Hepatocyte (in vitro differentiated cells): ENCODE results near the gene CCDC27. TPM values are rescaled to one million over a fixed set of nuclear protein-coding genes. Genes with fewer than 3 reads are reported as not detected.

Experiments
- DNase-seq: peaks from one replicate; pipeline ENCODE4 v3.0.0-alpha.2; 2016; ENCODE audit warnings: low spot score
- H2AFZ ChIP-seq: fragments of 200-600 bp; sonication (generic); 2 replicates; pipeline ENCODE4 v1.6.0; 2016; ENCODE audit warnings: antibody characterized with exemption, mild to moderate bottlenecking
- H3K27ac ChIP-seq: fragments of 200-600 bp; sonication (generic); 2 replicates; pipeline ENCODE4 v1.5.1; 2016; ENCODE audit warnings: mild to moderate bottlenecking
- H3K27me3 ChIP-seq: fragments of 200-600 bp; sonication (generic); 2 replicates; pipeline ENCODE4 v1.6.1; 2016
- H3K36me3 ChIP-seq: fragments of 200-600 bp; sonication (generic); replicated peaks from 2 replicates; pipeline ENCODE4 v1.5.1; 2016; ENCODE audit warnings: low read depth; ENCODE audit not compliant: insufficient read depth
- H3K4me1 ChIP-seq: fragments of 200-600 bp; sonication (generic); 2 replicates; pipeline ENCODE4 v1.5.1; 2016; ENCODE audit warnings: mild to moderate bottlenecking, moderate library complexity; ENCODE audit not compliant: insufficient read depth
- H3K4me2 ChIP-seq: fragments of 200-600 bp; sonication (generic); 2 replicates; pipeline ENCODE4 v1.6.0; 2016
- H3K4me3 ChIP-seq: fragments of 200-600 bp; sonication (generic); 2 replicates; pipeline ENCODE4 v1.5.1; 2016; ENCODE audit warnings: mild to moderate bottlenecking
- H3K79me2 ChIP-seq: fragments of 200-600 bp; sonication (generic); 2 replicates; pipeline ENCODE4 v1.6.0; 2017; ENCODE audit warnings: mild to moderate bottlenecking
- H3K9me2 ChIP-seq: fragments of 200-600 bp; sonication (generic); replicated peaks from 2 replicates; pipeline ENCODE4 v1.6.0; 2017; ENCODE audit warnings: mild to moderate bottlenecking; ENCODE audit not compliant: insufficient read depth
- H3K9me3 ChIP-seq: fragments of 200-600 bp; sonication (generic); 2 replicates; pipeline ENCODE4 v1.5.1; 2016; ENCODE audit warnings: low read depth, mild to moderate bottlenecking
- H4K20me1 ChIP-seq: fragments of 200-600 bp; sonication (generic); 2 replicates; pipeline ENCODE4 v1.6.0; 2016; ENCODE audit warnings: mild to moderate bottlenecking; ENCODE audit not compliant: insufficient read depth, poor library complexity, severe bottlenecking
- EZH2 ChIP-seq: fragments of 200-600 bp; sonication (generic); IDR thresholded peaks from 2 replicates; pipeline ENCODE4 v1.6.1; 2016; ENCODE audit warnings: antibody characterized with exemption, mild to moderate bottlenecking, borderline replicate concordance
- EZH2phosphoT487 ChIP-seq: fragments of 200-600 bp; sonication (generic); IDR thresholded peaks from one replicate; pipeline ENCODE4 v1.6.1; 2018; ENCODE audit warnings: antibody characterized with exemption, mild to moderate bottlenecking, low read depth, moderate library complexity; ENCODE audit not compliant: unreplicated experiment, severe bottlenecking
- WGBS: methylation state at CpG from one replicate; pipeline ENCODE4 v1.1.6; 2016; ENCODE audit warnings: low lambda C conversion rate; ENCODE audit errors: missing lambda C conversion rate; 5-methylcytosine and 5-hydroxymethylcytosine counted together
- polyA plus RNA-seq: library from polyadenylated mRNA; unstranded; fragments of >200 nt; fragmentation: Nextera tagmentation; extraction: Ambion mirVana; gene quantifications from 2 replicates; pipeline ENCODE4 v1.2.1, GENCODE V29; 2016
- total RNA-seq: library from RNA; depleted of rRNA; stranded (reverse); fragments of >200 nt; gene quantifications from 2 replicates; pipeline ENCODE4 v1.2.3, GENCODE V29; 2014
- TF ChIP-seq, protein P1 (sequence below): fragments of 200-600 bp; sonication (generic); IDR thresholded peaks from 2 replicates; pipeline ENCODE4 v1.5.1; 2016; ENCODE audit warnings: antibody characterized with exemption, mild to moderate bottlenecking; ENCODE audit not compliant: poor library complexity

CCDC27 gene
- total and polyA plus RNA-seq, 2 experiments from 2014 or later = 0.17 to 0.59 TPM

DNA sequence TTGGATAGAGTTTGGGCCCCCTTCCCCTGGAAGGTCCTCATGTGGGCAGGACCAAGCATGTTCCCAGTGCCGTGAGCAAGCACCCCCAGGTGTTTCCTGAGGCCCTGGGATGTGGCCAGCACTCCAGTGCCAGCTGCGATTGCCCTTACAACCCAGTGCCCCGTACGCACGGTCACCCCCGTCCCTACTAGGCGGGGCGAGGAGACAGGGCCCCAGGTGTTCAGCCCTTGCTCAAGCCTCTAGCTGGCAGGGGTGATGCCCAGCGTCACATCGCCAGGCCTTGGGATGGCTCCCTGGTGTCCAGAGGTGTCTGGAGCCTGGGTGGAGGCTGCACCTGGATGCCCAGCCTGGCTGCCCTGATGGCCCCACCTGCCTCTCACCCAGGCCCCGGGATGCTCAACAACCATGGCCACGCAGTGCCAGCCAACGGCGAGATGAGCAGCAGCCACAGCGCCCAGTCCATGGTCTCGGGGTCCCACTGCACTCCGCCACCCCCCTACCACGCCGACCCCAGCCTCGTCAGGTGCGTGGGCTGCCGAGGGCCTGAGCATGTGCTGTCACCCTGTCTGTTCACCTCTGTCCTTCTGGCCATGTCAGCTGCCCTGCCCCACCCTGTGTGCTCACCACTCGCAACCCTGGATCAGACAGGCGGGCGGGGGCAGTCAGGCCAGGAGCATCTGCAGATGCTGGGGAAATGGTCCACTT lies 21.6 kb upstream of the CCDC27 start:
- Histone ChIP-seq H3K36me3 (no peaks in the 10 kb centered on the region), H3K9me2 (no peaks in the 10 kb centered on the region), H3K27me3 (no peaks in the 10 kb centered on the region)

DNA sequence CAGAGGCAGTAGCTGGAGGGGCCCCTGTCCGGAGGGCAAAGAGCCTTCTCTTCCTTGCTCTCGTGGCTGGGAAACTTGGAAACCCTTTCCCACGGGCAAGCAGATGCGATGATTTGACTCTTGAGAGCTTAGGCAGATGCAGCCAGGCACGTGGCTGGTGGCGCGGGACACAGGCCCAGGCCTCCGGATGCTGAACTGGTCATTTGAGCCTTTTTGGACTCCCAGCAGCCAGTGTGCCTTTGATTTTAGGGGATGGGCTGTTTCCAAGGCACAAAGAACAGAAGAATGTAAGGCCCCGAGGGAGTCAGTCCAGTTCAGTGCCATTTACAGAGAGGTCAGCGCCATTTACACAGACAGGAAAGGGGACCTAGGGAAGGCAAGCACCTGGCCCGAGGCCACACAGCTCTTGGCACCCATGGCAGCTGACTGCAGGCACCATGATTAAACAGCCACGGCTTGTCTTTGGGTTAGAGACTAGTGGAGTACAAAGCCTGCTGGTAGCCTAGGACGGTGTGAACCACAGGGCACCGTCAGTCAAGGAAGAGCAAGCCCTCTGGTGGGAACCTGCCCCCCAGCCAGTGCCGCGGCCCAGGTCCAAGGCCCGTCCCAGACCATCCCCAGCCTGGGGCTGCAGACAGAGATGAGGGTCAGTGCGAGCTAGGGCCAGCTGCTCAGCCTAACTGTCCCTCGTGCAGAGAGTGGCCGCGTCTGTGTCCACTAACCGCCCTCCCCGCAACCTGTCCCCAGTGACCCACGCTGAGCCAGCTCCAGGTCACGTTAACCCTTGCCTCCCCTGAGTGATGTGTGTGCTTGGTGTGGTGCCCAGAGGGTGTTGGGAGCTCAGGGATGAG lies 20.4 kb upstream of the CCDC27 start:
- TF ChIP-seq EZH2phosphoT487 (no peak), EZH2 (no peak)
- TF ChIP-seq, protein P1, sequence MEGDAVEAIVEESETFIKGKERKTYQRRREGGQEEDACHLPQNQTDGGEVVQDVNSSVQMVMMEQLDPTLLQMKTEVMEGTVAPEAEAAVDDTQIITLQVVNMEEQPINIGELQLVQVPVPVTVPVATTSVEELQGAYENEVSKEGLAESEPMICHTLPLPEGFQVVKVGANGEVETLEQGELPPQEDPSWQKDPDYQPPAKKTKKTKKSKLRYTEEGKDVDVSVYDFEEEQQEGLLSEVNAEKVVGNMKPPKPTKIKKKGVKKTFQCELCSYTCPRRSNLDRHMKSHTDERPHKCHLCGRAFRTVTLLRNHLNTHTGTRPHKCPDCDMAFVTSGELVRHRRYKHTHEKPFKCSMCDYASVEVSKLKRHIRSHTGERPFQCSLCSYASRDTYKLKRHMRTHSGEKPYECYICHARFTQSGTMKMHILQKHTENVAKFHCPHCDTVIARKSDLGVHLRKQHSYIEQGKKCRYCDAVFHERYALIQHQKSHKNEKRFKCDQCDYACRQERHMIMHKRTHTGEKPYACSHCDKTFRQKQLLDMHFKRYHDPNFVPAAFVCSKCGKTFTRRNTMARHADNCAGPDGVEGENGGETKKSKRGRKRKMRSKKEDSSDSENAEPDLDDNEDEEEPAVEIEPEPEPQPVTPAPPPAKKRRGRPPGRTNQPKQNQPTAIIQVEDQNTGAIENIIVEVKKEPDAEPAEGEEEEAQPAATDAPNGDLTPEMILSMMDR = no peak
- H3K9me2 ChIP-seq = no peaks in the 10 kb centered on the region
- H3K79me2 ChIP-seq = no peaks in the 10 kb centered on the region
- no peaks in the 10 kb centered on the region for H3K4me1 ChIP-seq
- 69% methylated on average over 25 of the region's 25 CpGs for WGBS
- no peaks in the 10 kb centered on the region for H3K27me3 ChIP-seq
- no peak overlapping the region for H3K27ac ChIP-seq
- no peak overlapping the region for H3K4me2 ChIP-seq
- no peak overlapping the region for H2AFZ ChIP-seq
- no peaks in the 10 kb centered on the region for H3K36me3 ChIP-seq
- H4K20me1 ChIP-seq = no peaks in the 10 kb centered on the region
- DNase-seq = no peak
- no peaks in the 10 kb centered on the region for H3K9me3 ChIP-seq
- H3K4me3 ChIP-seq = no peak overlapping the region

More for the DNA sequence above, 21.6 kb upstream of the CCDC27 start:
- DNase-seq = no peak
- Histone ChIP-seq H4K20me1 (no peaks in the 10 kb centered on the region), H3K79me2 (no peaks in the 10 kb centered on the region), H3K4me3 (no peak overlapping the region), H3K9me3 (no peaks in the 10 kb centered on the region), H3K27ac (no peak overlapping the region), H2AFZ (no peak overlapping the region), H3K4me1 (no peaks in the 10 kb centered on the region), H3K4me2 (no peak overlapping the region)
- 95% methylated on average over 25 of the region's 25 CpGs for WGBS
- TF ChIP-seq, protein P1 = no peak
- TF ChIP-seq EZH2phosphoT487 = no peak

DNA sequence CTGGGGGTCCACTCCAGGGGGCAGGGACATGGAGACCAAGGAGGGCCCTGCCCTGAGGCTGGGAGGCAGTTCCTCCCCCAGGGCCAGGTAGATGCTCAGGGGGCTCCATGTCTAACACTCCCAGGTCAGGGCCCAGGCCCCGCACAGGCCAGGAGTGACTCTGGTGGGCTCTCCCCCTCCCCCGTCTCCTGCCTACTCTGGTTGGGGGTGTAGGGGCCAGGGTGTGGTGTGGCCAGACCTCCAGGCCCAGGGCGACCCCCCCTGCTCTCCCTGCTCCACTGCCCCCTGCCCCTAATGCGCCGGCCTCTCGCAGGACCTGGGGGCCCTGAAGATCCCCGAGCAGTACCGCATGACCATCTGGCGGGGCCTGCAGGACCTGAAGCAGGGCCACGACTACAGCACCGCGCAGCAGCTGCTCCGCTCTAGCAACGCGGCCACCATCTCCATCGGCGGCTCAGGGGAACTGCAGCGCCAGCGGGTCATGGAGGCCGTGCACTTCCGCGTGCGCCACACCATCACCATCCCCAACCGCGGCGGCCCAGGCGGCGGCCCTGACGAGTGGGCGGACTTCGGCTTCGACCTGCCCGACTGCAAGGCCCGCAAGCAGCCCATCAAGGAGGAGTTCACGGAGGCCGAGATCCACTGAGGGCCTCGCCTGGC lies 19.7 kb upstream of the CCDC27 start:
- Histone ChIP-seq H3K27me3 (no peaks in the 10 kb centered on the region), H3K4me1 (no peaks in the 10 kb centered on the region), H3K9me2 (no peaks in the 10 kb centered on the region), H3K4me3 (no peak overlapping the region), H3K36me3 (no peaks in the 10 kb centered on the region), H3K4me2 (no peak overlapping the region), H3K9me3 (no peaks in the 10 kb centered on the region), H2AFZ (no peak overlapping the region), H4K20me1 (no peaks in the 10 kb centered on the region), H3K27ac (no peak overlapping the region), H3K79me2 (no peaks in the 10 kb centered on the region)
- DNase-seq = no peak
- 39% methylated on average over 34 of the region's 37 CpGs for WGBS
- TF ChIP-seq, protein P1 = no peak
- TF ChIP-seq EZH2 (no peak), EZH2phosphoT487 (no peak)
